OCI-LY1 (cell line): ENCODE measurements around the gene WWOX.

Experiments
- EZH2 ChIP-seq: fragments of 200-600 bp; sonication (generic), shearing (Covaris generic); IDR thresholded peaks from 2 replicates; pipeline ENCODE4 v1.8.0; 2017; ENCODE audit warnings: borderline replicate concordance, mixed run types, mild to moderate bottlenecking, antibody characterized with exemption, low read length, moderate library complexity, mixed read lengths
- TF ChIP-seq, protein P1 (sequence below): fragments of 200-600 bp; sonication (generic), shearing (Covaris generic); IDR thresholded peaks from 2 replicates; pipeline ENCODE4 v1.5.1; 2017; ENCODE audit warnings: mild to moderate bottlenecking, antibody characterized with exemption, low read length, moderate library complexity, mixed read lengths

DNA sequence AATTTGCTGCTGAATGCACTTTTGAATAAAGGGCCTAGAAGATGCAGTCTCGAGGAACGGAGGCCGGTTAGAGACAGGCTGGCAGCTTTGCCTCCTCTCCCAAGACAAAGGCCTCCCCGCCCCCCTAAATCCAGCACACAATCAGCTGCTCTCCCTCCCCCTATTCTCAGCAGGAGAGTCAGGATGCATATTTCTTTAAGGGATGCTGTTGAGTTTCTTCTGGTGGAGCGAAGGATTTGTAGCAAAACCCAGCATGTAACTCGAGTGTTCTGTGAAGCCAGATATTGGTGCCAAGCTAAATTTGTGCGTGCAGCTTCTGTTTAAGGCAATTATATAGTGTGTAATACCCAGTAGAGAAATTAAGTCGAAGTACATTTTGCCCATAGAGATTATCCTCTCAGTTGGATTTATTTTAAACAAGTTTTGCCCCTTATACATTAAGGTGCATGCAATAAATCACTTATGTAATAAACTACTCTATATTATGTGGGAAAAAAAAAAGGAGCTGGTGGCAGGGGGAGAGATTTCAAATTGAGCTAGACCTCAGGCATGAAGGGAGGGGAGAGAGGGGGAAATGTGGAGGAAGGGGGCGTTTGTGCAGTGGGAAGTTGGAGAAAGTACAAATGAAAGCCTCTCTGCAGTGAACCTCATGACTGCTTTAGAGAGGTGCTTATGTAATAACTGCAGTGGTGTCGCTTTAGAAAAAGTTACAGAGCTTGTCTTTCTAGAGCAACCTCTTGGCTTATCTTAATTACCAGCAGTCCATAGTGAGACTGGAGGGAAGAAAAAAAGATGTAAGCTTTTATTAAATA is 901.9 kb downstream of the WWOX start:
- TF ChIP-seq, protein P1, sequence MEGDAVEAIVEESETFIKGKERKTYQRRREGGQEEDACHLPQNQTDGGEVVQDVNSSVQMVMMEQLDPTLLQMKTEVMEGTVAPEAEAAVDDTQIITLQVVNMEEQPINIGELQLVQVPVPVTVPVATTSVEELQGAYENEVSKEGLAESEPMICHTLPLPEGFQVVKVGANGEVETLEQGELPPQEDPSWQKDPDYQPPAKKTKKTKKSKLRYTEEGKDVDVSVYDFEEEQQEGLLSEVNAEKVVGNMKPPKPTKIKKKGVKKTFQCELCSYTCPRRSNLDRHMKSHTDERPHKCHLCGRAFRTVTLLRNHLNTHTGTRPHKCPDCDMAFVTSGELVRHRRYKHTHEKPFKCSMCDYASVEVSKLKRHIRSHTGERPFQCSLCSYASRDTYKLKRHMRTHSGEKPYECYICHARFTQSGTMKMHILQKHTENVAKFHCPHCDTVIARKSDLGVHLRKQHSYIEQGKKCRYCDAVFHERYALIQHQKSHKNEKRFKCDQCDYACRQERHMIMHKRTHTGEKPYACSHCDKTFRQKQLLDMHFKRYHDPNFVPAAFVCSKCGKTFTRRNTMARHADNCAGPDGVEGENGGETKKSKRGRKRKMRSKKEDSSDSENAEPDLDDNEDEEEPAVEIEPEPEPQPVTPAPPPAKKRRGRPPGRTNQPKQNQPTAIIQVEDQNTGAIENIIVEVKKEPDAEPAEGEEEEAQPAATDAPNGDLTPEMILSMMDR, result no peak
- TF ChIP-seq EZH2, result no peak
